Endothelial cell of umbilical vein (primary cell): ENCODE data around the gene CNMD. TPM values are rescaled to one million over a fixed set of nuclear protein-coding genes. Genes with fewer than 3 reads are reported as not detected.

Source experiments
- BruUV-seq: library from RNA; stranded (reverse); fragments of 400-500 nt; replicated peaks from 2 replicates; lab custom pipeline; 2021; lab: Mats Ljungman, UMichigan
- CTCF ChIA-PET: fragments of 300-600, 350-600 bp; sonication (Branson Sonifier 250); formaldehyde crosslinking; loops from one replicate; lab custom pipeline; 2021; ENCODE audit warnings: antibody characterized with exemption, inconsistent platforms; lab: Charles Lee
- POLR2A ChIA-PET: fragments of 300-600, 350-600 bp; sonication (Branson Sonifier 250); formaldehyde crosslinking; loops from one replicate; lab custom pipeline; 2021; ENCODE audit warnings: antibody characterized with exemption, inconsistent platforms; lab: Charles Lee
- DNase-seq: peaks from one replicate; pipeline ENCODE4 v3.0.0-alpha.2; 2011; ENCODE audit warnings: low read depth, low spot score
- FAIRE-seq: peaks from 2 replicates; lab custom pipeline; 2011; peaks lifted over from hg19 to GRCh38; lab: Jason Lieb, UNC
- H2AFZ ChIP-seq: 2 replicates; pipeline ENCODE4 v1.6.0; 2012; ENCODE audit warnings: low read depth, low read length, control low read depth, inconsistent platforms
- H3K27ac ChIP-seq: 2 replicates; pipeline ENCODE4 v1.5.1; 2011; ENCODE audit warnings: low read depth, mild to moderate bottlenecking, control low read depth, low read length, moderate library complexity; ENCODE audit not compliant: insufficient read depth
- H3K27me3 ChIP-seq, 2 experiments: 2 replicates each; pipeline versions ENCODE4 v1.6.0 to v1.6.1; 2011; ENCODE audit warnings: low read length in 2 of 2, mixed read lengths in 1 of 2; ENCODE audit not compliant: control insufficient read depth in 2 of 2, insufficient read depth in 2 of 2
- H3K36me3 ChIP-seq, 2 experiments: 2 replicates in 1 of 2; 3 replicates in 1 of 2; pipeline ENCODE4 v1.5.1; 2011; ENCODE audit warnings: low read length in 2 of 2, mild to moderate bottlenecking in 1 of 2, moderate library complexity in 1 of 2; ENCODE audit not compliant: control insufficient read depth in 2 of 2, insufficient read depth in 2 of 2; ENCODE audit errors: extremely low read depth in 1 of 2
- H3K4me1 ChIP-seq: 3 replicates; pipeline ENCODE4 v1.5.1; 2011; ENCODE audit warnings: mild to moderate bottlenecking, low read length; ENCODE audit not compliant: control insufficient read depth, insufficient read depth; ENCODE audit errors: extremely low read depth
- H3K4me2 ChIP-seq: 2 replicates; pipeline ENCODE4 v1.6.1; 2011; ENCODE audit warnings: low read length, control low read depth, mixed read lengths; ENCODE audit not compliant: insufficient read depth
- H3K4me3 ChIP-seq, 3 experiments: fragments of 200-600 bp in 1 of 3; sonication (generic), shearing (Covaris generic) in 1 of 3; replicated peaks in 1 of 3; 2 replicates each; pipeline ENCODE4 v1.5.1; 2011 to 2016; ENCODE audit warnings: control low read depth in 3 of 3, low read length in 3 of 3, mild to moderate bottlenecking in 2 of 3, inconsistent platforms in 1 of 3, low read depth in 1 of 3, moderate library complexity in 1 of 3; ENCODE audit not compliant: insufficient read depth in 1 of 3
- H3K79me2 ChIP-seq: 2 replicates; pipeline ENCODE4 v1.6.0; 2012; ENCODE audit warnings: low read length, inconsistent platforms; ENCODE audit not compliant: control insufficient read depth, insufficient read depth
- H3K9ac ChIP-seq: replicated peaks from 2 replicates; pipeline ENCODE3; 2011; ENCODE audit warnings: low read length, control low read depth; ENCODE audit not compliant: insufficient read depth; ENCODE audit errors: extremely low read depth
- H3K9me1 ChIP-seq: replicated peaks from 3 replicates; pipeline ENCODE4 v1.6.0; 2011; ENCODE audit warnings: mild to moderate bottlenecking, low read length; ENCODE audit not compliant: control insufficient read depth, insufficient read depth; ENCODE audit errors: extremely low read depth
- H3K9me3 ChIP-seq: replicated peaks from 2 replicates; pipeline ENCODE4 v1.5.1; 2012; ENCODE audit warnings: low read length, inconsistent platforms; ENCODE audit not compliant: control insufficient read depth, insufficient read depth
- H4K20me1 ChIP-seq: replicated peaks from 2 replicates; pipeline ENCODE3; 2011; ENCODE audit warnings: mild to moderate bottlenecking, low read length; ENCODE audit not compliant: control insufficient read depth, insufficient read depth; ENCODE audit errors: extremely low read depth
- EZH2 ChIP-seq: IDR thresholded peaks from 2 replicates; pipeline ENCODE4 v1.6.1; 2012; ENCODE audit warnings: borderline replicate concordance, low read depth, mild to moderate bottlenecking, moderate library complexity, low read length, inconsistent platforms; ENCODE audit not compliant: severe bottlenecking
- FOS ChIP-seq: IDR thresholded peaks from 2 replicates; pipeline ENCODE4 v1.6.1; 2011; ENCODE audit warnings: mild to moderate bottlenecking, low read length, moderate library complexity, borderline replicate concordance; ENCODE audit not compliant: insufficient read depth
- GATA2 ChIP-seq: IDR thresholded peaks from 2 replicates; pipeline ENCODE4 v1.7.0; 2011; ENCODE audit warnings: low read depth, mild to moderate bottlenecking, moderate library complexity, mixed read lengths, low read length; ENCODE audit not compliant: insufficient read length, insufficient read depth
- JUN ChIP-seq: IDR thresholded peaks from 2 replicates; pipeline ENCODE4 v1.6.1; 2011; ENCODE audit warnings: borderline replicate concordance, low read depth; ENCODE audit not compliant: insufficient read length, insufficient read depth
- MYC ChIP-seq: IDR thresholded peaks from one replicate; pipeline ENCODE4 v1.6.1; 2011; ENCODE audit warnings: mild to moderate bottlenecking, low read depth, low read length
- POLR2A ChIP-seq: IDR thresholded peaks from 2 replicates; pipeline ENCODE4 v1.6.1; 2012; ENCODE audit warnings: low read depth, mild to moderate bottlenecking, control low read depth, low read length
- POLR2AphosphoS5 ChIP-seq: IDR thresholded peaks from 2 replicates; pipeline ENCODE4 v1.6.1; 2012; ENCODE audit warnings: low read depth, mild to moderate bottlenecking, control low read depth, low read length, moderate library complexity; ENCODE audit not compliant: insufficient read depth
- dilution Hi-C: fragments of 300-500 bp; cut with MboI; formaldehyde crosslinking; loops from one replicate; pipeline ENCODE4 v1.15.0; 2019; ENCODE audit warnings: low sequenced_read_pairs; ENCODE audit not compliant: extremely low pct_ligation_motif_present
- intact Hi-C: fragments of 100-400 bp; cut with micrococcal nuclease; formaldehyde crosslinking; loops from one replicate; pipeline ENCODE4 v1.10.0; 2022
- polyA plus RNA-seq, 4 experiments: library from polyadenylated mRNA; depleted of rRNA in 3 of 4; stranded (reverse) in 3 of 4; unstranded in 1 of 4; fragments of >200 nt; gene quantifications; 2 replicates each; pipeline versions ENCODE4 v1.2.1 to v1.2.3, GENCODE V29; 2011 to 2012; ENCODE audit warnings: missing spikeins in 1 of 4
- total RNA-seq: library from RNA; stranded (reverse); gene quantifications from 2 replicates; pipeline ENCODE4 v1.2.3, GENCODE V29; 2021
- TF ChIP-seq, protein P1 (sequence below): IDR thresholded peaks from 2 replicates; pipeline ENCODE4 v1.6.1; 2011; ENCODE audit not compliant: insufficient read depth, insufficient read length
- TF ChIP-seq, protein P2 (sequence below), 2 donors: IDR thresholded peaks; 1 replicate in 1 of 2; 2 replicates in 1 of 2; pipeline ENCODE4 v1.5.1; 2011; ENCODE audit warnings: low read length in 2 of 2, mild to moderate bottlenecking in 2 of 2, moderate library complexity in 2 of 2, control low read depth in 1 of 2, inconsistent platforms in 1 of 2, low read depth in 1 of 2; ENCODE audit not compliant: insufficient read depth in 1 of 2; ENCODE audit errors: extremely low read depth in 1 of 2

CNMD gene
- total and polyA plus RNA-seq, 2 donors (not counting 3 experiments of a cell fraction or from before 2014, with no cell fraction given) = not detected

DNA sequence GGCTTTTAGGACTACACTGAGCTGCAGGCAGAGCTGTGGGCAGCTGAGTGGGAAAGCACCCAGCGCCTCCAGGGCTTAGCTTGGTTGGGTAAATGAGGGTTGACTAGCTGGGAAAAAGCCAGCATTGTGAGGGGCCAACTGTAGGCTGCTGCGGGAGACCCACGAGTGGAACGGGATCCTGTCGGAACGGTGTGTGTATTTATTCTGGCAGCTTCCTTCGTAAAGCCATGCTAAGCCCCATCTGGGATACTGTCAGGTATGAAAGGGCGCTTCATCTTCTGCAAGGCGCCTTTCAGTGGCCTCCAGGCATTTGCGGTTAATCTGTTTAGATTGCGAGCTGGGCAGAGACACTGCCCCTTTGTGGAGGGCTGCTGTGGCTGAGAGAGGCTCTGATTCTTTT is 39.5 kb upstream of the CNMD start:
- Histone ChIP-seq H3K9ac (no peak overlapping the region), H3K27me3 (peaks cover 0 to 2% of the 10 kb centered on the region in 2 experiments), H3K9me1 (no peaks in the 10 kb centered on the region), H3K4me1 (no peaks in the 10 kb centered on the region), H3K36me3 (no peaks in the 10 kb centered on the region), H3K4me2 (no peak overlapping the region), H3K79me2 (no peaks in the 10 kb centered on the region), H2AFZ (no peak overlapping the region), H3K27ac (no peak overlapping the region), H3K9me3 (no peaks in the 10 kb centered on the region), H3K4me3 (no peak overlapping the region), H4K20me1 (no peaks in the 10 kb centered on the region)
- no peak for DNase-seq
- CTCF ChIA-PET = no interaction called here
- FAIRE-seq = no peak
- no TSS peak for BruUV-seq
- intact Hi-C loops = no loop called here
- POLR2A ChIA-PET = no interaction called here
- TF ChIP-seq, protein P1, sequence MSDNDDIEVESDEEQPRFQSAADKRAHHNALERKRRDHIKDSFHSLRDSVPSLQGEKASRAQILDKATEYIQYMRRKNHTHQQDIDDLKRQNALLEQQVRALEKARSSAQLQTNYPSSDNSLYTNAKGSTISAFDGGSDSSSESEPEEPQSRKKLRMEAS = no peak
- no peak for TF ChIP-seq EZH2
- TF ChIP-seq FOS = no peak
- TF ChIP-seq GATA2 = no peak
- TF ChIP-seq JUN = no peak
- TF ChIP-seq POLR2A = no peak
- TF ChIP-seq, protein P2, sequence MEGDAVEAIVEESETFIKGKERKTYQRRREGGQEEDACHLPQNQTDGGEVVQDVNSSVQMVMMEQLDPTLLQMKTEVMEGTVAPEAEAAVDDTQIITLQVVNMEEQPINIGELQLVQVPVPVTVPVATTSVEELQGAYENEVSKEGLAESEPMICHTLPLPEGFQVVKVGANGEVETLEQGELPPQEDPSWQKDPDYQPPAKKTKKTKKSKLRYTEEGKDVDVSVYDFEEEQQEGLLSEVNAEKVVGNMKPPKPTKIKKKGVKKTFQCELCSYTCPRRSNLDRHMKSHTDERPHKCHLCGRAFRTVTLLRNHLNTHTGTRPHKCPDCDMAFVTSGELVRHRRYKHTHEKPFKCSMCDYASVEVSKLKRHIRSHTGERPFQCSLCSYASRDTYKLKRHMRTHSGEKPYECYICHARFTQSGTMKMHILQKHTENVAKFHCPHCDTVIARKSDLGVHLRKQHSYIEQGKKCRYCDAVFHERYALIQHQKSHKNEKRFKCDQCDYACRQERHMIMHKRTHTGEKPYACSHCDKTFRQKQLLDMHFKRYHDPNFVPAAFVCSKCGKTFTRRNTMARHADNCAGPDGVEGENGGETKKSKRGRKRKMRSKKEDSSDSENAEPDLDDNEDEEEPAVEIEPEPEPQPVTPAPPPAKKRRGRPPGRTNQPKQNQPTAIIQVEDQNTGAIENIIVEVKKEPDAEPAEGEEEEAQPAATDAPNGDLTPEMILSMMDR (IDR thresholded peaks at IDR 0.05; ENCODE audit: extremely low read depth in 1 of 2, insufficient read depth in 1 of 2, low read depth in 1 of 2, low read length in 2 of 2) = no peak
- no peak for TF ChIP-seq POLR2AphosphoS5
- TF ChIP-seq MYC = no peak
- dilution Hi-C loops = no loop called here
